Measurements from ENCODE around the gene HGFAC. TPM values are rescaled to one million over a fixed set of nuclear protein-coding genes. Genes with fewer than 3 reads are reported as not detected.

Gene HGFAC
- total RNA-seq (ENCODE audit: low replicate concordance): not detected in 2 replicates

GRCh38 chr4:3441501-3442459 lies at the start of gene HGFAC:
HGFAC (plus strand) TSS chr4:3441968; CDS start chr4:3442002, 34 bp downstream.
- DNase-seq (ENCODE audit: low read depth): no peak
- TF ChIP-seq CTCF (IDR thresholded peaks at IDR 0.05; ENCODE audit: insufficient read depth, low read length): no peak
- no peak within 1 kb of the TSS for H3K4me3 ChIP-seq (ENCODE audit: low read depth, low read length)

GRCh38 chr4:3392321-3392720 lies 49.4 kb upstream of the HGFAC start:
- no peak overlapping the region for H3K4me3 ChIP-seq (ENCODE audit: low read depth, low read length)
- no peak for TF ChIP-seq CTCF (IDR thresholded peaks at IDR 0.05; ENCODE audit: insufficient read depth, low read length)
- no peak for DNase-seq (ENCODE audit: low read depth)

- TF ChIP-seq CTCF (IDR thresholded peaks at IDR 0.05; ENCODE audit: insufficient read depth, low read length): no peak
- no peak for DNase-seq (ENCODE audit: low read depth)
- H3K4me3 ChIP-seq (ENCODE audit: low read depth, low read length): no peak overlapping the region
These were observed 48.6 kb upstream of the HGFAC start for GRCh38 chr4:3393171-3393570.

GRCh38 chr4:3396600-3396999 lies 45.2 kb upstream of the HGFAC start:
- no peak overlapping the region for H3K4me3 ChIP-seq (ENCODE audit: low read depth, low read length)
- peak; percentile 9 for DNase-seq (ENCODE audit: low read depth)
- TF ChIP-seq CTCF (IDR thresholded peaks at IDR 0.05; ENCODE audit: insufficient read depth, low read length): no peak

GRCh38 chr4:3397128-3397527 lies 44.6 kb upstream of the HGFAC start:
- no peak for DNase-seq (ENCODE audit: low read depth)
- no peak overlapping the region for H3K4me3 ChIP-seq (ENCODE audit: low read depth, low read length)
- no peak for TF ChIP-seq CTCF (IDR thresholded peaks at IDR 0.05; ENCODE audit: insufficient read depth, low read length)

GRCh38 chr4:3399277-3400194 lies 42.2 kb upstream of the HGFAC start:
- H3K4me3 ChIP-seq (ENCODE audit: low read depth, low read length): no peak overlapping the region
- DNase-seq (ENCODE audit: low read depth): no peak
- TF ChIP-seq CTCF (IDR thresholded peaks at IDR 0.05; ENCODE audit: insufficient read depth, low read length): no peak

All from fibroblast of the aortic adventitia (primary cell).